CD4-positive, alpha-beta T cell (primary cell): ENCODE data around the gene UFSP1. TPM values are rescaled to one million over a fixed set of nuclear protein-coding genes. Genes with fewer than 3 reads are reported as not detected.
A peak's percentile ranks its signal among the peaks of the same experiment; 100 is the strongest.

Experiments
- ATAC-seq: fragments of 200-7000 bp; cut with Tn5 transposase; one replicate; pipeline ENCODE4 v1.10.0; 2022; ENCODE audit warnings: mild to moderate bottlenecking; ENCODE audit not compliant: poor library complexity
- CTCF ChIA-PET: fragments of 350-600 bp; sonication (Branson Sonifier 250); formaldehyde crosslinking; loops from one replicate; lab custom pipeline; 2021; ENCODE audit warnings: antibody characterized with exemption, inconsistent platforms; lab: Charles Lee
- POLR2A ChIA-PET: fragments of 350-600 bp; sonication (Branson Sonifier 250); formaldehyde crosslinking; loops from one replicate; lab custom pipeline; 2021; ENCODE audit warnings: antibody characterized with exemption, inconsistent platforms; lab: Charles Lee
- DNase-seq, 14 experiments: peaks; one replicate each; pipeline ENCODE4 v3.0.0-alpha.2; 2013 to 2020; ENCODE audit warnings: mixed read lengths in 2 of 14
- H3K27ac ChIP-seq, 2 donors: one replicate each; pipeline versions ENCODE4 v1.5.1 to v1.7.0; 2013; ENCODE audit warnings: low read length in 2 of 2, low read depth in 1 of 2, mild to moderate bottlenecking in 1 of 2
- H3K27me3 ChIP-seq, 2 experiments: 1 replicate in 1 of 2; 2 replicates in 1 of 2; pipeline versions ENCODE4 v1.6.1 to v1.7.0; 2013; ENCODE audit warnings: low read length in 2 of 2, control low read depth in 1 of 2, mild to moderate bottlenecking in 1 of 2, moderate library complexity in 1 of 2; ENCODE audit not compliant: insufficient read depth in 2 of 2, control insufficient read depth in 1 of 2
- H3K36me3 ChIP-seq: one replicate; pipeline ENCODE4 v1.6.1; 2013; ENCODE audit warnings: low read length, control low read depth; ENCODE audit not compliant: insufficient read depth
- H3K4me1 ChIP-seq: one replicate; pipeline ENCODE4 v1.6.1; 2013; ENCODE audit warnings: low read length, control low read depth; ENCODE audit not compliant: insufficient read depth
- H3K4me3 ChIP-seq: one replicate; pipeline ENCODE4 v1.5.1; 2013; ENCODE audit warnings: mild to moderate bottlenecking, low read length, moderate library complexity
- H3K9me3 ChIP-seq, 2 experiments: 1 replicate in 1 of 2; 2 replicates in 1 of 2; pipeline versions ENCODE4 v1.6.1 to v1.7.0; 2013; ENCODE audit warnings: low read length in 2 of 2, mild to moderate bottlenecking in 2 of 2, control low read depth in 1 of 2, moderate library complexity in 1 of 2; ENCODE audit not compliant: control insufficient read depth in 1 of 2, insufficient read depth in 1 of 2
- H3K27ac Mint-ChIP-seq: one replicate; pipeline ENCODE4 v1.8.0; 2020; ENCODE audit warnings: mixed read lengths
- H3K27me3 Mint-ChIP-seq: one replicate; pipeline ENCODE4 v1.8.0; 2021; ENCODE audit warnings: mixed read lengths
- H3K36me3 Mint-ChIP-seq: one replicate; pipeline ENCODE4 v1.8.0; 2021; ENCODE audit warnings: low read depth, mixed read lengths
- H3K4me1 Mint-ChIP-seq: one replicate; pipeline ENCODE4 v1.8.0; 2021; ENCODE audit warnings: low read depth, mixed read lengths
- H3K4me3 Mint-ChIP-seq: one replicate; pipeline ENCODE4 v1.8.0; 2020; ENCODE audit warnings: mild to moderate bottlenecking, mixed read lengths
- H3K9me3 Mint-ChIP-seq: one replicate; pipeline ENCODE4 v1.8.0; 2020; ENCODE audit warnings: mixed read lengths
- CTCF ChIP-seq: fragments of 200-600 bp; IDR thresholded peaks from one replicate; pipeline ENCODE4 v1.8.0; 2022; ENCODE audit warnings: antibody characterized with exemption, mild to moderate bottlenecking
- intact Hi-C, 2 experiments: fragments of 100-400 bp; cut with DNase I in 1 of 2; cut with micrococcal nuclease in 1 of 2; formaldehyde crosslinking; loops; one replicate each; pipeline versions ENCODE4 v1.15.1 to v1.9.0; 2023 to 2025; cut with DNase I, micrococcal nuclease
- total RNA-seq, 174 experiments: library from RNA in 2 of 174; stranded (reverse) in 2 of 174; gene quantifications; one replicate each; pipeline ENCODE4 v1.2.3 and lab custom pipeline; 2021 to 2026

UFSP1 gene
- total RNA-seq, 2 experiments from 2014 or later = 1.1 to 1.5 TPM

- no peaks in the 10 kb centered on the region for H3K27me3 Mint-ChIP-seq
- ATAC-seq (no peak), DNase-seq (no peak)
- CTCF ChIA-PET = no interaction called here
- H3K4me3 Mint-ChIP-seq = peak overlapping the region; percentile 48
- Histone ChIP-seq H3K36me3 (peaks cover 72% of the 10 kb centered on the region), H3K4me1 (peaks cover 49% of the 10 kb centered on the region), H3K27me3 (no peaks in the 10 kb centered on the region), H3K9me3 (no peaks in the 10 kb centered on the region), H3K27ac (no peak overlapping the region), H3K4me3 (no peak overlapping the region)
- peaks cover 92% of the 10 kb centered on the region for H3K36me3 Mint-ChIP-seq
- no peaks in the 10 kb centered on the region for H3K9me3 Mint-ChIP-seq
- peak overlapping the region; percentile 17 for H3K27ac Mint-ChIP-seq
- POLR2A ChIA-PET = no interaction called here
- TF ChIP-seq CTCF = no peak
- H3K4me1 Mint-ChIP-seq = peaks cover 58% of the 10 kb centered on the region
- intact Hi-C loops = no loop called here
Observed at GRCh38 chr7:100881136-100881535, 8.4 kb downstream of the UFSP1 start.

GRCh38 chr7:100880645-100881044, 8.9 kb downstream of the UFSP1 start:
- Mint-ChIP-seq H3K4me1 (peaks cover 58% of the 10 kb centered on the region), H3K9me3 (no peaks in the 10 kb centered on the region), H3K4me3 (no peak overlapping the region), H3K27me3 (no peaks in the 10 kb centered on the region), H3K36me3 (peaks cover 91% of the 10 kb centered on the region), H3K27ac (peak overlapping the region; percentile 17)
- ATAC-seq (no peak), DNase-seq (no peak)
- H3K27ac ChIP-seq = no peak overlapping the region
- intact Hi-C loops = no loop called here
- H3K36me3 ChIP-seq = peaks cover 67% of the 10 kb centered on the region
- ChIA-PET CTCF (no interaction called here), POLR2A (no interaction called here)
- no peaks in the 10 kb centered on the region for H3K27me3 ChIP-seq
- no peak overlapping the region for H3K4me3 ChIP-seq
- no peaks in the 10 kb centered on the region for H3K9me3 ChIP-seq
- TF ChIP-seq CTCF = no peak
- peaks cover 49% of the 10 kb centered on the region for H3K4me1 ChIP-seq

GRCh38 chr7:100879685-100880261, 9.7 kb downstream of the UFSP1 start:
- POLR2A ChIA-PET = no interaction called here
- no peak for TF ChIP-seq CTCF
- peaks cover 59% of the 10 kb centered on the region for H3K4me1 Mint-ChIP-seq
- Histone ChIP-seq H3K9me3 (no peaks in the 10 kb centered on the region), H3K36me3 (peaks cover 58% of the 10 kb centered on the region), H3K4me3 (no peak overlapping the region), H3K27me3 (no peaks in the 10 kb centered on the region), H3K4me1 (peaks cover 46% of the 10 kb centered on the region), H3K27ac (no peak overlapping the region)
- peak overlapping the region; percentile 42 for H3K27ac Mint-ChIP-seq
- H3K4me3 Mint-ChIP-seq = no peak overlapping the region
- CTCF ChIA-PET = no interaction called here
- no peaks in the 10 kb centered on the region for H3K27me3 Mint-ChIP-seq
- no peak for ATAC-seq
- intact Hi-C loops = loop anchor here in 1 of 2 experiments (5.0 kb wide), 1 partner anchor 363 kb away; no protein-coding TSS in a partner anchor
- no peaks in the 10 kb centered on the region for H3K9me3 Mint-ChIP-seq
- peaks cover 91% of the 10 kb centered on the region for H3K36me3 Mint-ChIP-seq
- no peak for DNase-seq
